Panc1 (cell line): ENCODE results near the gene RBM24.

Experiments used
- POLR2AphosphoS5 ChIP-seq: IDR thresholded peaks from 2 replicates; pipeline ENCODE4 v1.6.1; 2012; ENCODE audit warnings: mild to moderate bottlenecking, low read depth, low read length, moderate library complexity
- TF ChIP-seq, protein P1 (sequence below): fragments of 450-650 bp; IDR thresholded peaks from 2 replicates; pipeline ENCODE4 v1.5.1; 2017; ENCODE audit warnings: mild to moderate bottlenecking

DNA sequence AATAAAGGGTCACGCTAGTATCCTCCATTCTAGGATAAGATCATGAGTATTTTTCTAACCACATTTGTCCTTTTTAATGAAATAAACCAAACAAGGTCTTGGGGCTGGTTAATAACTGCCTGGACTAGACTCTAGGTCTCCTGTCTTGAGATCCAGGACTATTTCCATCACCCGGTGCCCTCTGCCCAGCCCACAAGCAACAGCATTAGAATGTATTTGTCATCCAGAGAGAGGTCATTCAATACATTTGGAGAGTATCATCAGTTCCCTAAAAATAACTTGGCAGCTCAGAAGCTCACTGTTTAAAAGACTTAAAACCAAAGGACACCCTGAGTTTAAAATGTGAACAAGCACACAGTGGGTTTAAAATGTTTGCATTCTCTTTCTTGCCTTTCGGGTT lies 4.4 kb upstream of the RBM24 start:
- TF ChIP-seq, protein P1, sequence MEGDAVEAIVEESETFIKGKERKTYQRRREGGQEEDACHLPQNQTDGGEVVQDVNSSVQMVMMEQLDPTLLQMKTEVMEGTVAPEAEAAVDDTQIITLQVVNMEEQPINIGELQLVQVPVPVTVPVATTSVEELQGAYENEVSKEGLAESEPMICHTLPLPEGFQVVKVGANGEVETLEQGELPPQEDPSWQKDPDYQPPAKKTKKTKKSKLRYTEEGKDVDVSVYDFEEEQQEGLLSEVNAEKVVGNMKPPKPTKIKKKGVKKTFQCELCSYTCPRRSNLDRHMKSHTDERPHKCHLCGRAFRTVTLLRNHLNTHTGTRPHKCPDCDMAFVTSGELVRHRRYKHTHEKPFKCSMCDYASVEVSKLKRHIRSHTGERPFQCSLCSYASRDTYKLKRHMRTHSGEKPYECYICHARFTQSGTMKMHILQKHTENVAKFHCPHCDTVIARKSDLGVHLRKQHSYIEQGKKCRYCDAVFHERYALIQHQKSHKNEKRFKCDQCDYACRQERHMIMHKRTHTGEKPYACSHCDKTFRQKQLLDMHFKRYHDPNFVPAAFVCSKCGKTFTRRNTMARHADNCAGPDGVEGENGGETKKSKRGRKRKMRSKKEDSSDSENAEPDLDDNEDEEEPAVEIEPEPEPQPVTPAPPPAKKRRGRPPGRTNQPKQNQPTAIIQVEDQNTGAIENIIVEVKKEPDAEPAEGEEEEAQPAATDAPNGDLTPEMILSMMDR = no peak
- no peak for TF ChIP-seq POLR2AphosphoS5
